Hepatic stellate cell (primary cell): ENCODE results near the gene TMEM235.
A peak's percentile ranks its signal among the peaks of the same experiment; 100 is the strongest.

ENCODE experiments used
- DNase-seq: peaks from one replicate; pipeline ENCODE4 v3.0.0; 2011; ENCODE audit warnings: low spot score

The TMEM235 gene

DNA sequence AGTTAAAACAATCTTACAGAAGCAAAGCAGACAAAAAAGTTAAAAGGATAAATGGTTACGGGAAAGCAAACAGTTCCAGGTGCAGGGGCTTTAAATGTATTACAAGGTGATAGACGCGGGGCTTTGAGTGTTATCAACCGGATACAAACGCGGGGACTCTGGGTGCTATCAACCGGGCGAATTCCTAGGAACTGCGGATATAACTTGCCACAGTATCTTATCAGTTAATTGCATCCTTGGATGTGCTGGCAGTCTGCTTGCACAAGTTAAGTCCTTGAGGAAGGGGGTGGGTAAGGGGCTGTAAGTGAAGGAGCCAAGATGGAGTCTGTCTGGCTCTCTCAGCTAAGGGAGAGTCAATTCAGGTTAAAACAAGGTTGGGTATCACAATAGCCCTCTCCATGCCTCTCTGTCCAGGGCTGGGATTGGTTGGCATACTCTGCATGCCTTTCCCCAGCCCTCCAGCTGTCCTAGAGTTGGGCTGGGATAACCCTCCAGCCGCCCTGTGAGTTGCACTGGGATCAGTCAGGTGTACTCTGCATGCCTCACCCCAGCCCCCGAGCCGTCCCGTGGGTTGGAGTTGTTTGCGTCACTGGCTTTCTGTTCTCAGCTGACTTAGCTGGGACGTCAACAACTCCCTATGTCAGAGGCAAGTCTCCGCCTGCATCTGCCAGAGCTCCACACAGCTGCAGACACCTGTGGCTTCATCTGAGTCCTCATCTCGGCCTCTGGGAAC, 40.9 kb downstream of the TMEM235 start:
- no peak for DNase-seq

DNA sequence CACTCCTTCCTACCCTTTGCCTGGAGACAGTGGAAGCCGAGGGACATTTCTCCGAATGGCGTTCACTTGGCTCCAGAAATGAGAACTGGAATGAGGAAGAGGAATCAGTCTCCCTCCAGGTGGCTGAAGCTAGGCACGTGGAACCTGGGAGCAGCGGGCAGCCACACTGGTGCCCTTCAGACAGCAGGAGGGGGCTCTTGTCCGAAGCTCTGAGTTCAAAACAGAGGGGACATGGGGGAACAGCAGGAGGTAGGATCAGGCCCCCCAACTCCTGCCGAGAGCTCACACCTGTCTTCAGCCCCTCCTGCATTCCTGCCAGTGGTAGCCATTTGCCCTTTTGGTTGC, 41.5 kb downstream of the TMEM235 start:
- DNase-seq: no peak

DNA sequence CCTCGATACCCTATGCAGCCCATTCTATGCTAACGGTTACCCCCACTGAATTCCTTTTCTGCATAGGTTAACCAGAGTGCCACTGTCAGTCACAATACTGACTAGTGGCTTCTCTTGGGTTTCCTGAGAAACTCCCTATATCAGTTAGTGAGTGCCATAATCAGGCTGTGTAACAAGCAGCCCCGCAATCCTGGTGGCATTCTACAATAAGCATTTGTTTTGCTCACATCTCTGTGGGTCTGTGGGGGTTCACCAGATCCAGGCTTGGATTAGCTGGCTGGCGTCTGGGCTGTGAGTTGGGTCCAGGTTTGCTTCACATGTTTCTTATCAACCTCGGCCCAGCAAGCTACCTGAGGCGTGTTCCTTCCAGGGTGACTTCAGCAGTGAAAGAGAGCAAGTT, 42.4 kb downstream of the TMEM235 start:
- no peak for DNase-seq

DNA sequence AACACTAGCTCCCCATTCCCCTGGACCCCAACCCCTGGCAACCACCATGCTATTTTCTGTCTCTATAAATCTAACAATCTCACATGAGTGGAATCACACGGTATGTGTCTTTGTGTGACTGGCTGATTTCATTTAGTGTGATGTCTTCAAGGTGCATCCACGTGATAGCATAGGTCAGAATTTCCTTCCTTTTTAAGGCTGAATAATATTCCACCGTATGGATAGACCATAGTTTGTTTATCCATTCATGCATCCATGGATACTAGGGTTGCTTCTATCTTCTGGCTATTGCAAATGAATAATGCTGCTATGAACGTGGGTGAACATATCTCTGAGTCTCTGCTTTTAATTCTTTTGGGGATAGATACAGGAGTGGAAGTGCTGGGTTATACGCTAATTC, 43.9 kb downstream of the TMEM235 start:
- no peak for DNase-seq

DNA sequence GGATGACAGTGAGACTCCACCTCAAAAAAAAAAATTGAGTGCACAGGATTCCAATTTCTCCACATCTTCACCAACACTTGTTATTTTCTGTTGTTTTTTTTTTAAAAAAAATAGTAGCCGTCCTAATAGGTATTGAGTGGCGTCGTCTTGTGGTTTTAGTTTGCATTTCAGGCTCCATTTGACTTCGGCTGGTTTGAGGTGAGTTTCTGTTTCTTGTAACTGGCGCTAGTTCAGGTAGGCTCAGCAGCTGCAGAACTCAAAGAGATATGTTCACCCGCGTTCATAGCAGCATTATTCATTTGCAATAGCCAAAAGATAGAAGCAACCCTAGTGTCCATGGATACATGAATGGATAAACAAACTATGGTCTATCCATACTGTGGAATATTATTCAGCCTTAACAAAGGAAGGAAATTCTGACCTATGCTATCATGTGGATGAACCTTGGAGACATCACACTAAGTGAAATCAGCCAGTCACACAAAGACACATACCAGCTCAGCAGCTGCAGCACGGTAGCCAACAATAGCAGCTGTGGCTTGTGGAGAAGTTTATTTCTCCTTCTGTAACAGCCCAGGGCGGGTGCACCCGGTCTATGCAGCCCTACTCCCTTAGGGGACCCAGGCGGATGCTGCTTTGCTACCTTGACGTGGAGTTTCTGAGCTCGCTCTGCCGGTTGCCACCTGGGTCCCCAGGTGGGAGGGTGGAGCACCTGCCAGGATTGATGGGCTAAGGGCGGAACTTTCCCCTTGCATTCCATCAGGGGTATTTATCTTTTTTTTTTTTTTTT, 44.9 kb downstream of the TMEM235 start:
- no peak for DNase-seq

DNA sequence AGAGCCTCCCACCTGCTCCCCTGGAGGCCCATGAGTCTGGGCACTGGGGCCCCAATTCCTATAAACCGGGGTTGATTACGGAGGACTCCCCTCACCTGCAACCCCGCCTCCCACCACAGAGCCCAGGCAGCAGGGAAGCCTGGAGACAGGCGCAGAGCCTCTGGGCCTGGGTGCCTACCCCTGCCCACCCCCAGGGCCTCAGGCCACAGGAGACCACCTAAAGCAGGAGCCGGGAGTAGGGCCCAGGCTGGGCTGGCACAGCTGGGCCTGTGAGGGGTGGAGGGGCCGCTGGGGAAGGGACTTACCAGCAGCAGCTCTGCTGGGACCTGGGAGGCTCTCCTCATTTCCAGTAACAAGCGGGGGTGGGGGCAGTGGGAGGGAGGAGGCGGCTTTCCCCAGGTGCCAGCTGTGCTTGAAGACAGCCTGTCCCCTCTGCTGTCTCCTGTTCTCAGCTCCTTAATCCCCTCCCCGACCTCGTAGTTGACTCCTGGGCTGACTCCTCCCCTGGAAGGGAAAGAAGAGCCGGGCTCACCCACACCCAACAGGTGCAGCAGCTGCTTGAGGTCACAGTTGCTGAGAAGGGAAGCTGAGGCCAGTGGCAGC, 46.8 kb downstream of the TMEM235 start:
- DNase-seq: no peak

DNA sequence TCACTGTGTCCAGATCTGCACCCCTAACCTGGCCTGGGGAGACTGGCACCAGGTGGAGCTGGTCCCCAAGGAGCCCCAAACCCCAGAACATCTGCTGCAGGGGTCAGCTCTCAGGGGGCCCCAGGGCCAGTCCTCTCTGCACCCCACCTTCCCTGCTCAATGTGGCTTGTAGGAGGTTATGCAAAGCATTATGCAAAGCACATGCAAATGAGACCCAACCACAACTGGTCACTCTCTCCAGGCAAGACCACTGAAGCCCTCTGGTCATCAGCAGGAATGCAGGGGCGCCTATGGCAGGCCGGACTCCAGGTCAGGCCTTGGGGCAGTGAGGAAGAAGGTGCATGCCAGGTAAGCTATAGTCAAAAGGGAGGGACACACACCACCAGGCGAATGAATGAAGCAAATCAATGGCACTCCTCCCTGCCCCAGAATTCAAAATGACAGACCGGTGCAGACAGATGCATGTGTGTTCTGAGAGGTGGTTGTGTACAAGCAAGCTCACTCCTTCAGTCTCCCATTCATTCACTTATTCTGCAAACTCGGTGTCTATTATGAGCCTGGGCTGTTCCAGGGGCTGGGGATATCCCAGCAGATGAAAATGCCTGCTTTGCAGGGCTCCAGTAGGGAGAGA, 48.0 kb downstream of the TMEM235 start:
- no peak for DNase-seq

DNA sequence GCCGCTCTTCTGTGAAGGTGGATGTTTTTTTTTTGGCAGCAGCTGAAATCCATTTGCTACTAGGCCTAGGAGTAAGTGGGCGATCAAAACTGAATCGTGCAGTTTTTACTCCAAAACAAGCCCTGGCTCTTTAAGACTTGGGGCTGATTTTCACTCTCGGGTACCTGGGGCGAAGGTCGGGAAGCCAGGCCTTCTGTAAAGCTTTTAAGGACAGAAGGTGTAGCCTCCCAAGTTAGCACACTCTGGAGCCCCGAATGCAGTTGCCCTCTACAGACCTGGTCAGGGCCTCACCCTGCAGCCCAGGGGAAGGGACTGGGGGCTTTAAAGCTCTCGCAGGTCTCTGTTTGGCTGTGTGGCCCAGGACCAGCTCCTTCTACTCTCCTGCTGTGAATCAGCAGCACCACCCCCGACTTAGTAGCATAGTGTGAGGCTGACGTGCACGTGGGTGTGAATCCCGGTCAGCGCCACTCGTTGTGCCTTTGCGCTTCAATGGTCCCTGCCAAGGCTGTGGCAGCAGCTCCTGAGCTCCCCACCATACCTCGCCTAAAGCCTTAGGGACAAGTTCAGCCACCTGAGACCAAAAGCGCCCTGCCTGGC, 49.9 kb downstream of the TMEM235 start:
- no peak for DNase-seq

DNA sequence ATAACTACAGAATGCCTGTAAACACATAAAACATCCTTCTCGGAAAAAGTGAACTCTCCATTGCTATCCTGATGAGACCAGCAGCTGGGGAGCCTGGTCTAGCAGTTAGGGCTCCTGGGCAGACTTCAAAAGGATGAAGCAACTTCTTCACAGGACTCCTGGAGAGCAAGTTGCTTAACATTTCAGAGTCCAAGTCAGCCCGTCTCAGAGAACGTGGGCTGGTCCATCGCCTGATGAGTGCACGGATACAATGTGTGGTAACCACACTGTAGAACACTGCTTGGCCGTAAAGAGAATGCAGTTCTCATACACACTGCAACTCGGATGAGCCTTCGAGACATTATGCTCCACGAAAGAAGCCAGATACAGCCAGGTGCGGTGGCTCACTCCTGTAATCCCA, 52.7 kb downstream of the TMEM235 start:
- DNase-seq: no peak

DNA sequence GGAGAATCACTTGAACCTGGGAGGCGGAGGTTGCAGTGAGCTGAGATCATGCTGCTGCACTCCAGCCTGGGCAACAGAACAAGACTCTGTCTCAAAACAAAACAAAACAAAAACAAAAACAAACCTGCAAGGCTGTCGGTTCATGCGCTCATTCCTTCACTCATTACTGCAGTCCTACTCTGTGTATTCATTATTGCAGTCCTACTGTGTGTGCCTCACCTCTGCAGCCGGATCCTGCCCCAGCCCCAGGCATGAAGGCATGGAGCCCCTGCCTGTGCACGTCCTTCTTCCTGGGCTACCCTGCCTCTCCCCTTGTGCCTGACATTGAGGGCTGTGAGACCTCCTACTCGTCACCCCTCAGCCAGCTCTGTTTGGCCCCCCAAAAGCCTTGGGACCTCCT, 57.6 kb downstream of the TMEM235 start:
- DNase-seq: no peak

DNA sequence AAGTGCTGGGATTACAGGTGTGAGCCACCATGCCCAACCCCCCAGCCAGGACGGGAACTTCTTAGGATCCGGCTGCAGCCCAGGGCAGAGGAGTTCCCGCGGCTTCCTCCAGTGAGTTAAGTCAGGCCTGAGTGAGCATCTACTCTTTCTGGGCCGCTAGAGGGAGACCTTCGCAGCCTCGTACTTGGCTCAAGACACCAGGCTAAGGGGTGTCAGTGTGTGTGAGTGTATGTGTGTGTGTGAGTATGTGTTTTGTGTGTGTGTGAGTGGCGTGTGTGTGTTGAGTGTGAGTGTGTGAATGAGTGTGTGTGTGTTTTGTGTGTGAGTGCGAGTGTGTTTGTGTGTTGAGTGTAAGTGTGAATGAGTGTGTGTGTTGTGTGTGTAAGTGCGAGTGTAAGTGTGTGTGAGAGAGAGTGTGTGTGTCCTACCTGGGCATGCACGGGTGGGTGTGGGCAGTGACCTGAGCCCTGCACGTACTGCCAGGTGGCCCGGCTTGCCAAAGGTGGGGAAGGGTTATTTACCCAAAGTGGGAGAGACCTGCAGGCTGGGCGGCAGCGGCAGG, 58.5 kb downstream of the TMEM235 start:
- peak; percentile 89 for DNase-seq
